DOHH2 (cell line): ENCODE results near the gene RABL6.
A peak's percentile ranks its signal among the peaks of the same experiment; 100 is the strongest.

Experiments used
- H3F3A ChIP-seq: fragments of 200-600 bp; sonication (generic), shearing (Covaris generic); 2 replicates; pipeline ENCODE4 v1.6.0; 2016; ENCODE audit warnings: antibody characterized with exemption, mild to moderate bottlenecking; ENCODE audit not compliant: control insufficient read depth, insufficient read depth
- H3K27ac ChIP-seq: fragments of 200-600 bp; sonication (generic); 2 replicates; pipeline ENCODE4 v1.5.1; 2014; ENCODE audit warnings: low read depth, mild to moderate bottlenecking, low read length, moderate library complexity
- H3K27me3 ChIP-seq: fragments of 200-600 bp; sonication (generic); 2 replicates; pipeline ENCODE4 v1.6.1; 2014; ENCODE audit warnings: mild to moderate bottlenecking, low read length, mixed read lengths; ENCODE audit not compliant: control insufficient read depth
- H3K36me3 ChIP-seq: fragments of 200-600 bp; sonication (generic); 2 replicates; pipeline ENCODE4 v1.6.1; 2014; ENCODE audit warnings: mild to moderate bottlenecking, low read length, moderate library complexity, mixed read lengths; ENCODE audit not compliant: control insufficient read depth
- H3K4me1 ChIP-seq: fragments of 200-600 bp; sonication (generic); 2 replicates; pipeline ENCODE4 v1.6.1; 2014; ENCODE audit warnings: mild to moderate bottlenecking, low read length, mixed read lengths; ENCODE audit not compliant: control insufficient read depth
- H3K4me2 ChIP-seq: fragments of 200-600 bp; sonication (generic); 2 replicates; pipeline ENCODE4 v1.6.0; 2014; ENCODE audit warnings: mild to moderate bottlenecking, low read length, moderate library complexity
- H3K4me3 ChIP-seq: fragments of 200-600 bp; sonication (generic); 2 replicates; pipeline ENCODE4 v1.5.1; 2014; ENCODE audit warnings: mild to moderate bottlenecking, low read length, mixed read lengths
- H3K79me2 ChIP-seq: fragments of 200-600 bp; sonication (generic); 2 replicates; pipeline ENCODE4 v1.6.1; 2014; ENCODE audit warnings: mild to moderate bottlenecking, low read length, mixed read lengths; ENCODE audit not compliant: control insufficient read depth
- H3K9me2 ChIP-seq: fragments of 200-600 bp; sonication (generic); replicated peaks from 2 replicates; pipeline ENCODE4 v1.6.1; 2014; ENCODE audit warnings: mild to moderate bottlenecking, low read length, mixed read lengths; ENCODE audit not compliant: control insufficient read depth
- H3K9me3 ChIP-seq: fragments of 200-600 bp; sonication (generic); 2 replicates; pipeline ENCODE4 v1.6.1; 2014; ENCODE audit warnings: antibody characterized with exemption, low read length, mixed read lengths; ENCODE audit not compliant: control insufficient read depth, insufficient read depth
- H4K20me1 ChIP-seq: fragments of 200-600 bp; sonication (generic); 2 replicates; pipeline ENCODE4 v1.6.0; 2014; ENCODE audit warnings: low read depth, mild to moderate bottlenecking, antibody characterized with exemption, low read length, moderate library complexity; ENCODE audit not compliant: control insufficient read depth, insufficient read depth
- EZH2phosphoT487 ChIP-seq: fragments of 200-600 bp; sonication (generic); IDR thresholded peaks from 2 replicates; pipeline ENCODE4 v1.6.1; 2017; ENCODE audit warnings: borderline replicate concordance, mild to moderate bottlenecking, antibody characterized with exemption, low read length, moderate library complexity, mixed read lengths
- TF ChIP-seq, protein P1 (sequence below): fragments of 200-600 bp; sonication (generic); IDR thresholded peaks from one replicate; pipeline ENCODE4 v1.5.1; 2014; ENCODE audit warnings: antibody characterized with exemption, mild to moderate bottlenecking, low read depth, low read length; ENCODE audit not compliant: poor library complexity, severe bottlenecking

The RABL6 gene

GRCh38 chr9:136762221-136762691, 45.5 kb upstream of the RABL6 start:
- Histone ChIP-seq H3K4me1 (peaks cover 49% of the 10 kb centered on the region), H3F3A (peaks cover 3% of the 10 kb centered on the region), H3K9me2 (no peaks in the 10 kb centered on the region), H3K36me3 (no peaks in the 10 kb centered on the region), H3K79me2 (no peaks in the 10 kb centered on the region), H3K4me3 (no peak overlapping the region), H3K9me3 (no peaks in the 10 kb centered on the region), H3K27me3 (peaks cover 15% of the 10 kb centered on the region), H3K27ac (no peak overlapping the region), H4K20me1 (no peaks in the 10 kb centered on the region), H3K4me2 (no peak overlapping the region)
- TF ChIP-seq, protein P1, sequence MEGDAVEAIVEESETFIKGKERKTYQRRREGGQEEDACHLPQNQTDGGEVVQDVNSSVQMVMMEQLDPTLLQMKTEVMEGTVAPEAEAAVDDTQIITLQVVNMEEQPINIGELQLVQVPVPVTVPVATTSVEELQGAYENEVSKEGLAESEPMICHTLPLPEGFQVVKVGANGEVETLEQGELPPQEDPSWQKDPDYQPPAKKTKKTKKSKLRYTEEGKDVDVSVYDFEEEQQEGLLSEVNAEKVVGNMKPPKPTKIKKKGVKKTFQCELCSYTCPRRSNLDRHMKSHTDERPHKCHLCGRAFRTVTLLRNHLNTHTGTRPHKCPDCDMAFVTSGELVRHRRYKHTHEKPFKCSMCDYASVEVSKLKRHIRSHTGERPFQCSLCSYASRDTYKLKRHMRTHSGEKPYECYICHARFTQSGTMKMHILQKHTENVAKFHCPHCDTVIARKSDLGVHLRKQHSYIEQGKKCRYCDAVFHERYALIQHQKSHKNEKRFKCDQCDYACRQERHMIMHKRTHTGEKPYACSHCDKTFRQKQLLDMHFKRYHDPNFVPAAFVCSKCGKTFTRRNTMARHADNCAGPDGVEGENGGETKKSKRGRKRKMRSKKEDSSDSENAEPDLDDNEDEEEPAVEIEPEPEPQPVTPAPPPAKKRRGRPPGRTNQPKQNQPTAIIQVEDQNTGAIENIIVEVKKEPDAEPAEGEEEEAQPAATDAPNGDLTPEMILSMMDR: no peak
- TF ChIP-seq EZH2phosphoT487: no peak

GRCh38 chr9:136762915-136763648, 44.7 kb upstream of the RABL6 start:
- no peaks in the 10 kb centered on the region for H3K79me2 ChIP-seq
- peaks cover 17% of the 10 kb centered on the region for H3K27me3 ChIP-seq
- no peaks in the 10 kb centered on the region for H3K9me3 ChIP-seq
- H3K36me3 ChIP-seq: no peaks in the 10 kb centered on the region
- peak overlapping the region; percentile 39 for H3K4me2 ChIP-seq
- peaks cover 49% of the 10 kb centered on the region for H3K4me1 ChIP-seq
- H3K9me2 ChIP-seq: no peaks in the 10 kb centered on the region
- no peak overlapping the region for H3K4me3 ChIP-seq
- H3K27ac ChIP-seq: no peak overlapping the region
- H4K20me1 ChIP-seq: no peaks in the 10 kb centered on the region
- TF ChIP-seq EZH2phosphoT487: no peak
- TF ChIP-seq, protein P1: peak; percentile 17
- peaks cover 10% of the 10 kb centered on the region for H3F3A ChIP-seq

DNA sequence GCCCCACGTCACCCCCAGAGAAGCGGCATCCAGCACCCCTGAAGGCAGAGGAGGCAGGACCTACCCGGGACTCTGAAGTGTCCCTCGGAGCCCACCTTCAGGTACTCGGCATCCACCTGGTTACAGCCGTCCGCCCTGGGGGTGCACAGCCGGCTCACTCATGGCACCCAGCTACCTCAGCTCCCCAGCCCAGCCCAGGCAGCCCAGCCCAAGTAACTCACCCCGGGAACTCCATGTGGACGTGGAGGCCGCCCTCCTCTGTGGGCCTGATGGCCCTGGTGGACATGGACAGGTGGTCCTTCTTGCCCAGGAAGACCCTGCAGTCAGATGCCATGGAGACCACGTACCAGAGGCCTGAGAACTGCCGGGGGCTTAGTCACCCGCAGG, 44.1 kb upstream of the RABL6 start:
- Histone ChIP-seq H3K9me2 (no peaks in the 10 kb centered on the region), H4K20me1 (no peaks in the 10 kb centered on the region), H3K4me3 (no peak overlapping the region), H3K27me3 (peaks cover 17% of the 10 kb centered on the region), H3K79me2 (no peaks in the 10 kb centered on the region), H3K9me3 (no peaks in the 10 kb centered on the region), H3K4me1 (peaks cover 49% of the 10 kb centered on the region), H3F3A (peaks cover 13% of the 10 kb centered on the region), H3K36me3 (no peaks in the 10 kb centered on the region), H3K4me2 (no peak overlapping the region), H3K27ac (no peak overlapping the region)
- TF ChIP-seq, protein P1: no peak
- no peak for TF ChIP-seq EZH2phosphoT487
